GM23338 (cell line): Measurements from ENCODE around the gene ZMAT2.
"Not testable (repeated sequence)": the region's sequence is repeated elsewhere in the genome, so short reads cannot be mapped to it uniquely, and the experiment has no call there.

Source experiments
- CREB1 ChIP-seq: fragments of 250-450 bp; sonication (Bioruptor Pico); IDR thresholded peaks from 2 replicates; pipeline ENCODE4 v1.5.0; 2020; ENCODE audit warnings: low read depth, mild to moderate bottlenecking, moderate library complexity
- EZH2 ChIP-seq: fragments of 200-600 bp; sonication (generic); IDR thresholded peaks from one replicate; pipeline ENCODE4 v1.8.0; 2017; ENCODE audit warnings: antibody characterized with exemption, mild to moderate bottlenecking, low read depth; ENCODE audit not compliant: unreplicated experiment
- EZH2phosphoT487 ChIP-seq: fragments of 200-600 bp; sonication (generic); IDR thresholded peaks from one replicate; pipeline ENCODE4 v1.8.1; 2018; ENCODE audit warnings: antibody characterized with exemption; ENCODE audit not compliant: unreplicated experiment
- POLR2AphosphoS5 ChIP-seq: IDR thresholded peaks from 2 replicates; pipeline ENCODE4 v1.6.1; 2016; ENCODE audit warnings: antibody characterized with exemption, low read depth
- ZNF114 ChIP-seq: fragments of 250-450 bp; sonication (Bioruptor Pico); IDR thresholded peaks from 2 replicates; pipeline ENCODE4 v1.5.0; 2020; ENCODE audit warnings: mild to moderate bottlenecking, moderate library complexity
- TF ChIP-seq, protein P1 (sequence below), 2 experiments: fragments of 200-600 bp in 1 of 2; sonication (generic) in 1 of 2; conservative IDR thresholded peaks; 2 replicates each; pipeline versions ENCODE4 v1.5.1 to v1.6.1; 2016 to 2017; ENCODE audit warnings: antibody characterized with exemption in 2 of 2, low read depth in 2 of 2, mild to moderate bottlenecking in 2 of 2, moderate library complexity in 1 of 2

DNA sequence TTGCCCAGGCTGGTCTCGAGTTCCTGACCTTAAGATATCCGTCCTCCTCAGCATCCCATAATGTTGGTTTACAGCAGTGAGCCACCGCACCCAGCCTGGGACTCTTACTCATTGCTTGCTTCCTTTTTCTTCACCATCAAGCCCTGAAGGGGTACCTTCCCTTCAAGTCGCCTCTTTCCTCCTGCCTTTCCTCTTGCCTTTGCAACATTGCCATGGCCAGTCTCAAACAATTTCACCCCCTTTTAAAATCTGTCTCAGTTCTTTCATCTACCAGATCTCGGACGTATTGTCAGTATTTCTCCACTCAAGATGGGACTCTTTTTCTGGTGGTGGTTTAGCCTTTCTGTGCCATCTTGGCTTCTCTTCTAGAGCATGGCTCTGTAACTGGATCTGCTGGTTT is 20.5 kb downstream of the ZMAT2 start:
- TF ChIP-seq, protein P1, sequence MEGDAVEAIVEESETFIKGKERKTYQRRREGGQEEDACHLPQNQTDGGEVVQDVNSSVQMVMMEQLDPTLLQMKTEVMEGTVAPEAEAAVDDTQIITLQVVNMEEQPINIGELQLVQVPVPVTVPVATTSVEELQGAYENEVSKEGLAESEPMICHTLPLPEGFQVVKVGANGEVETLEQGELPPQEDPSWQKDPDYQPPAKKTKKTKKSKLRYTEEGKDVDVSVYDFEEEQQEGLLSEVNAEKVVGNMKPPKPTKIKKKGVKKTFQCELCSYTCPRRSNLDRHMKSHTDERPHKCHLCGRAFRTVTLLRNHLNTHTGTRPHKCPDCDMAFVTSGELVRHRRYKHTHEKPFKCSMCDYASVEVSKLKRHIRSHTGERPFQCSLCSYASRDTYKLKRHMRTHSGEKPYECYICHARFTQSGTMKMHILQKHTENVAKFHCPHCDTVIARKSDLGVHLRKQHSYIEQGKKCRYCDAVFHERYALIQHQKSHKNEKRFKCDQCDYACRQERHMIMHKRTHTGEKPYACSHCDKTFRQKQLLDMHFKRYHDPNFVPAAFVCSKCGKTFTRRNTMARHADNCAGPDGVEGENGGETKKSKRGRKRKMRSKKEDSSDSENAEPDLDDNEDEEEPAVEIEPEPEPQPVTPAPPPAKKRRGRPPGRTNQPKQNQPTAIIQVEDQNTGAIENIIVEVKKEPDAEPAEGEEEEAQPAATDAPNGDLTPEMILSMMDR (conservative IDR thresholded peaks at IDR 0.05; ENCODE audit: low read depth in 2 of 2) = not testable (repeated sequence)
- not testable (repeated sequence) for TF ChIP-seq EZH2; EZH2phosphoT487; POLR2AphosphoS5; CREB1; ZNF114 (CRISPR knock-in tag)
